HFF-Myc (cell line): ENCODE data around the gene SLC2A4.
A peak's percentile ranks its signal among the peaks of the same experiment; 100 is the strongest.

Source experiments
- DNase-seq: peaks from one replicate; pipeline ENCODE4 v3.0.0-alpha.2; 2011; ENCODE audit warnings: low read depth; ENCODE audit errors: extremely low read depth
- H3K4me3 ChIP-seq: replicated peaks from 2 replicates; pipeline ENCODE4 v1.5.1; 2011; ENCODE audit warnings: low read depth, mild to moderate bottlenecking, control low read depth, low read length
- CTCF ChIP-seq: IDR thresholded peaks from 2 replicates; pipeline ENCODE4 v1.5.1; 2012; ENCODE audit warnings: mild to moderate bottlenecking, low read depth, low read length, control low read depth; ENCODE audit errors: missing control alignments

The SLC2A4 gene

GRCh38 chr17:7281074-7281952 lies at the start of gene SLC2A4:
SLC2A4 (plus strand) TSS chr17:7281718; CDS start chr17:7281935, 217 bp downstream.
- DNase-seq = peak; percentile 88
- no peak for TF ChIP-seq CTCF
- peak within 1 kb of the TSS; percentile 51 for H3K4me3 ChIP-seq

GRCh38 chr17:7232114-7232513 lies 49.4 kb upstream of the SLC2A4 start:
- no peak for DNase-seq
- peak overlapping the region; percentile 92 for H3K4me3 ChIP-seq
- no peak for TF ChIP-seq CTCF

- DNase-seq = no peak
- TF ChIP-seq CTCF = no peak
- H3K4me3 ChIP-seq = peak overlapping the region; percentile 92
Measured at GRCh38 chr17:7233701-7234082, 47.8 kb upstream of the SLC2A4 start.

GRCh38 chr17:7234083-7234951 lies 47.2 kb upstream of the SLC2A4 start, which contains the start of gene DVL2:
DVL2 (minus strand) TSS chr17:7234517; CDS start chr17:7234262, 255 bp downstream.
- no peak for DNase-seq
- TF ChIP-seq CTCF = no peak
- H3K4me3 ChIP-seq = peak within 1 kb of the TSS; percentile 92

- no peak for DNase-seq
- no peak overlapping the region for H3K4me3 ChIP-seq
- TF ChIP-seq CTCF = no peak
Measured at GRCh38 chr17:7235693-7236665, 45.5 kb upstream of the SLC2A4 start.

- no peak for TF ChIP-seq CTCF
- H3K4me3 ChIP-seq = peak overlapping the region; percentile 98
- DNase-seq = no peak
Measured at GRCh38 chr17:7236808-7237207, 44.7 kb upstream of the SLC2A4 start.
